BJ (cell line): ENCODE measurements around the gene COL4A3. TPM values are rescaled to one million over a fixed set of nuclear protein-coding genes. Genes with fewer than 3 reads are reported as not detected.
"Not testable (repeated sequence)": the region's sequence is repeated elsewhere in the genome, so short reads cannot be mapped to it uniquely, and the experiment has no call there.

Source experiments
- CTCF ChIA-PET: fragments of 350-600 bp; formaldehyde crosslinking; extraction: SDS; loops from one replicate; lab custom pipeline; 2021; ENCODE audit warnings: antibody characterized with exemption, inconsistent platforms; lab: Yijun Ruan, JAX
- POLR2A ChIA-PET: fragments of 300-600 bp; sonication (Branson Sonifier 250); formaldehyde crosslinking; extraction: SDS; loops from one replicate; lab custom pipeline; 2021; ENCODE audit warnings: antibody characterized with exemption; lab: Charles Lee
- DNase-seq: peaks from one replicate; pipeline ENCODE4 v3.0.0-alpha.2; 2011; ENCODE audit warnings: low read depth
- H3K27me3 ChIP-seq: 2 replicates; pipeline ENCODE4 v1.6.0; 2011; ENCODE audit warnings: low read length; ENCODE audit not compliant: control insufficient read depth, insufficient read depth
- H3K36me3 ChIP-seq: 2 replicates; pipeline ENCODE4 v1.5.1; 2011; ENCODE audit warnings: low read length; ENCODE audit not compliant: control insufficient read depth, insufficient read depth
- H3K4me3 ChIP-seq: 2 replicates; pipeline ENCODE4 v1.5.1; 2011; ENCODE audit warnings: low read depth, mild to moderate bottlenecking, control low read depth, low read length
- polyA plus RNA-seq: library from polyadenylated mRNA; depleted of rRNA; stranded (reverse); fragments of >200 nt; gene quantifications from 2 replicates; pipeline ENCODE4 v1.2.3, GENCODE V29; 2011
- TF ChIP-seq, protein P1 (sequence below): IDR thresholded peaks from 2 replicates; pipeline ENCODE4 v1.5.1; 2011; ENCODE audit warnings: low read depth, mild to moderate bottlenecking, control low read depth, inconsistent platforms, low read length, moderate library complexity; ENCODE audit not compliant: insufficient read depth

Gene COL4A3
- polyA plus RNA-seq, 1 experiment = 0.29 TPM

DNA sequence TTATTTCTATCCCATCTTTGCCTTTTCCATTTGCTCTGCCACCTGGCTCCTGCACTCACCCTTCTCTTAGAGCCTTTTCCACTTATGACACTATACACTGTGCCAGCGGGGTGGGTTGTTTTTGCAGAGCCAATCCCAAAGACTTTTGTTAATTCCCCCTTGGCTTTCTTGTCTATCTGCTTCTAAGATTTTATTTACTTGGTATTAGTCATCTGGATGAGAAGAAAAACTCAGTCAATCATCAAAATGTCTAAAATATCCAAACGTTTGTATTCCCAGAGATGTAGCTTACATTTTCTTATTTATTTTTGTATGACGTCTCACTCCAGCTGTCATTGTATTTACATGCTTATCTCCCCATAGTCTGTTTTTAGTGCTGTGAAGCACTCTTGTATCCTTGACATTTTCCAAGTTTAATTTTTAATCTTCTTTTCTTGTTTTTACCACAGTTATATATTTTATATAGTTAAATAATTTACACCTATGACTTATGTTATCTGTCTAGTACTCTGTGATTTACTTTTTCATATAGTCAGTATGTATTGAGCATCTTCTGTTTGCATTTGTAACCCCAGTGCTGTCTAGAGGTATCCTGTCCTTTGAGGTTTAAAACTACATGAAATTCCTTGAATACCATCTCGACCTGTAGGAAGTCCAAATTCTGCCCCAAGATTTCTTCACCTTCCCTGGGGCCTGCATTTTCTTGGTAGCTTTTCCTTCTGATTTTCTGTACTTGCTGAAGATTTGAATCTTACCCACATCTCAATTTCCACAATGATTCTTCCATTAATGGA lies 55.1 kb downstream of the COL4A3 start:
- no peak overlapping the region for H3K4me3 ChIP-seq
- H3K36me3 ChIP-seq = no peaks in the 10 kb centered on the region
- DNase-seq = no peak
- CTCF ChIA-PET = no interaction called here
- TF ChIP-seq, protein P1, sequence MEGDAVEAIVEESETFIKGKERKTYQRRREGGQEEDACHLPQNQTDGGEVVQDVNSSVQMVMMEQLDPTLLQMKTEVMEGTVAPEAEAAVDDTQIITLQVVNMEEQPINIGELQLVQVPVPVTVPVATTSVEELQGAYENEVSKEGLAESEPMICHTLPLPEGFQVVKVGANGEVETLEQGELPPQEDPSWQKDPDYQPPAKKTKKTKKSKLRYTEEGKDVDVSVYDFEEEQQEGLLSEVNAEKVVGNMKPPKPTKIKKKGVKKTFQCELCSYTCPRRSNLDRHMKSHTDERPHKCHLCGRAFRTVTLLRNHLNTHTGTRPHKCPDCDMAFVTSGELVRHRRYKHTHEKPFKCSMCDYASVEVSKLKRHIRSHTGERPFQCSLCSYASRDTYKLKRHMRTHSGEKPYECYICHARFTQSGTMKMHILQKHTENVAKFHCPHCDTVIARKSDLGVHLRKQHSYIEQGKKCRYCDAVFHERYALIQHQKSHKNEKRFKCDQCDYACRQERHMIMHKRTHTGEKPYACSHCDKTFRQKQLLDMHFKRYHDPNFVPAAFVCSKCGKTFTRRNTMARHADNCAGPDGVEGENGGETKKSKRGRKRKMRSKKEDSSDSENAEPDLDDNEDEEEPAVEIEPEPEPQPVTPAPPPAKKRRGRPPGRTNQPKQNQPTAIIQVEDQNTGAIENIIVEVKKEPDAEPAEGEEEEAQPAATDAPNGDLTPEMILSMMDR = no peak
- no peaks in the 10 kb centered on the region for H3K27me3 ChIP-seq
- POLR2A ChIA-PET = no interaction called here

DNA sequence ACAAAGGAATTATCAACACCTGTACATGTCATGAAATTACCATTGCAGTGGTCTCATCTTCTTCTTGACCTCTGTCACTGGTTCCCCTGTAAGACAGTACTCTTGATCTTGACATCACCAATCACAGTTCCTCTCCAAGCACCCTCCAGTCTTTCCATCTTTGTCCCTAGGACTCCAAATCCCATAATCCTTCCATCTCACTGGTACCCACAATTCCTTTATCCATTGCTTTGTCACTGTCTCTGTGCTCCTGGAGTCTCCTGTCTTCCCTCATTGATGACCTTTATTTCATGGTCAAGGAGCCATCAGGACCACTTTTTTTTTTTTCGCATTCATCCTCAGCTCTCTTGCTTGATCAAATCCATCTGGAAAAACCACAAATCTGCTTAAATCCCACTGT lies 56.7 kb downstream of the COL4A3 start:
- H3K27me3 ChIP-seq = no peaks in the 10 kb centered on the region
- no peak overlapping the region for H3K4me3 ChIP-seq
- no peak for DNase-seq
- CTCF ChIA-PET = interaction anchor here (1.3 kb wide), 1 partner anchor 17 kb away, joined by 3 read pairs; no protein-coding TSS in a partner anchor
- no peaks in the 10 kb centered on the region for H3K36me3 ChIP-seq
- POLR2A ChIA-PET = interaction anchor here (0.6 kb wide), 1 partner anchor 16 kb away, joined by 3 read pairs; no protein-coding TSS in a partner anchor
- TF ChIP-seq, protein P1 = no peak

DNA sequence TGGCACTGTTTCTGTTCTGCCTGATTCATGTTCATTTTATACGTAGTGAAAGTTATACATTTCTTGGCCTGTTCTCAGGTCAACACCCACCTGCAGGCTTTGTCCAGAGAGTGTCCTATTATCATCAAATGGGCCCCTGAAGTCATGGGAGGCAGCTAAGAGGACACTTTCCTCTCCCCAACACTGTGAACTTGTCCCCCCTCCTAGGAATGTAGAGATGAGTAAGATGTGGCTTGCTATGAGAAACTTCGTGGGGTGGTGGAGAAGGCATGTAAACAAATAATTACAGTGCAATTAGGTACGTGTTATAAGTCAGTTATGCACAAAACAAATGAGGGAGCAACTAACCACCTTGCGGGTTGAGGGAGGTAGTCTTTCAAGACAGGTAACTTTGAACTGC lies 57.9 kb downstream of the COL4A3 start:
- ChIA-PET POLR2A (no interaction called here), CTCF (no interaction called here)
- TF ChIP-seq, protein P1 = no peak
- H3K36me3 ChIP-seq = no peaks in the 10 kb centered on the region
- no peak for DNase-seq
- no peaks in the 10 kb centered on the region for H3K27me3 ChIP-seq
- H3K4me3 ChIP-seq = no peak overlapping the region

DNA sequence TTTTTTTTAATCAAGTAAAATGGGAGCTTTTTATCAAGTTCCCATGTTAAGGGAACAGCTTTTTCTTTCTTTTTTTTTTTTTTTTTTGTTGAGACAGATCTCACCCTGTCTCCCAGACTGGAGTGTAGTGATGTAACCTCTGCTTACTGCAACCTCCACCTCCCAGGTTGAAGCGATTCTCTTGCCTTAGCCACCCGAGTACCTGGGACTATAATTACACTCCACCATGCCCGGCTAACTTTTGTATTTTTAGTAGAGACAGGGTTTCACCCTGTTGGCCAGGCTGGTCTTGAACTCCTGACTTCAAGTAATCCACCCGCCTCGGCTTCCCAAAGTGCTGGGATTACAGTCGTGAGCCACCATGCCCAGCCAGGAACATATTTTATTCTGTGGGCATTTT lies 61.2 kb downstream of the COL4A3 start:
- H3K36me3 ChIP-seq, H3K27me3 ChIP-seq, POLR2A ChIA-PET, DNase-seq, H3K4me3 ChIP-seq, CTCF ChIA-PET: not testable (repeated sequence)

DNA sequence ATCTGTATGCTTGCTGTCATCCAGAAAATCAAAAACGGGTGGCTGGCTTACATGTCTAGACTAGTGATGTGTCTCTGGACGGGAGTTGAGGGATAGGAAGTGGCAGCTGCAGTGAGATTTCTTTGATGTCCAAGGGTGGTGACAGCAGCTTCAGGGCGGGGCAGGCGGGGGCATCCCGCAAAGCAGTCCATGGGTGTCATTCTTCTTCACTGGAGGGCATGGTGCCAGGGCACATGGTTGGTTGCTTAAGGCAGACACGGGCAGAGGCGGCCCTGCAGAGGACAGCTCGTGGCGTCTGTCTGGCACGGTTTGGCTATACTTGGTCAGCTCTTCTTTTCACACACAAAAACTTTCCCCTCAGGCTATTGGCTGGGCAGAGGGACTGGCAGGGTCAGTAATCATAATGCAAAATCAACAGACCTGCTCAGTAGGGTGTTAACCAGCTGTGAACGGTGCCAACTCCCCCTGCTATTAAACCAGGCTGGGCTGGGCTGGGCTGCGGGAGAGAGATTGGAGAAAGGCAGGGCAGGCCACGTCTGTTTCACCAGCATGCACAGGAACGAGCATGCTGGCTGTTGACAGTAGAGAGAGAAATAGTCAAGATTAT lies 63.7 kb downstream of the COL4A3 start:
- Histone ChIP-seq H3K4me3 (no peak overlapping the region), H3K36me3 (no peaks in the 10 kb centered on the region), H3K27me3 (no peaks in the 10 kb centered on the region)
- TF ChIP-seq, protein P1 = no peak
- POLR2A ChIA-PET = no interaction called here
- CTCF ChIA-PET = no interaction called here
- no peak for DNase-seq
